Omental fat pad (tissue), 4 donors: ENCODE data around the gene LKAAEAR1. TPM values are rescaled to one million over a fixed set of nuclear protein-coding genes. Genes with fewer than 3 reads are reported as not detected.
"Not testable (repeated sequence)": the region's sequence is repeated elsewhere in the genome, so short reads cannot be mapped to it uniquely, and the experiment has no call there.

ENCODE experiments used
- ATAC-seq: fragments of 150-250 bp; one replicate; pipeline ENCODE4 v1.9.1; 2016; ENCODE audit warnings: mild to moderate bottlenecking, moderate library complexity; ENCODE audit not compliant: low FRiP score
- DNase-seq: peaks from one replicate; pipeline ENCODE4 v3.0.0-alpha.2; 2019; ENCODE audit warnings: low spot score
- total RNA-seq, 4 donors: library from RNA; depleted of rRNA; stranded (reverse); fragments of >200 nt; gene quantifications; one replicate each; pipeline ENCODE4 v1.1.0, GENCODE V29; 2016
- TF ChIP-seq, protein P1 (sequence below), 3 donors: fragments of 450-650 bp; IDR thresholded peaks; one replicate each; pipeline ENCODE4 v1.5.1; 2016 to 2017; ENCODE audit warnings: antibody characterized with exemption in 3 of 3, mild to moderate bottlenecking in 3 of 3, moderate library complexity in 2 of 3

The LKAAEAR1 gene
- total RNA-seq, 4 donors from 2014 or later: 0.65 TPM; not detected in 3

GRCh38 chr20:64093013-64093503 lies 8.9 kb upstream of the LKAAEAR1 start:
- ATAC-seq (no peak), DNase-seq (no peak)
- TF ChIP-seq, protein P1, sequence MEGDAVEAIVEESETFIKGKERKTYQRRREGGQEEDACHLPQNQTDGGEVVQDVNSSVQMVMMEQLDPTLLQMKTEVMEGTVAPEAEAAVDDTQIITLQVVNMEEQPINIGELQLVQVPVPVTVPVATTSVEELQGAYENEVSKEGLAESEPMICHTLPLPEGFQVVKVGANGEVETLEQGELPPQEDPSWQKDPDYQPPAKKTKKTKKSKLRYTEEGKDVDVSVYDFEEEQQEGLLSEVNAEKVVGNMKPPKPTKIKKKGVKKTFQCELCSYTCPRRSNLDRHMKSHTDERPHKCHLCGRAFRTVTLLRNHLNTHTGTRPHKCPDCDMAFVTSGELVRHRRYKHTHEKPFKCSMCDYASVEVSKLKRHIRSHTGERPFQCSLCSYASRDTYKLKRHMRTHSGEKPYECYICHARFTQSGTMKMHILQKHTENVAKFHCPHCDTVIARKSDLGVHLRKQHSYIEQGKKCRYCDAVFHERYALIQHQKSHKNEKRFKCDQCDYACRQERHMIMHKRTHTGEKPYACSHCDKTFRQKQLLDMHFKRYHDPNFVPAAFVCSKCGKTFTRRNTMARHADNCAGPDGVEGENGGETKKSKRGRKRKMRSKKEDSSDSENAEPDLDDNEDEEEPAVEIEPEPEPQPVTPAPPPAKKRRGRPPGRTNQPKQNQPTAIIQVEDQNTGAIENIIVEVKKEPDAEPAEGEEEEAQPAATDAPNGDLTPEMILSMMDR (IDR thresholded peaks at IDR 0.05): no peak

GRCh38 chr20:64092258-64093012 lies 8.2 kb upstream of the LKAAEAR1 start:
- TF ChIP-seq, protein P1 (IDR thresholded peaks at IDR 0.05): no peak
- DNase-seq (no peak), ATAC-seq (no peak)

- TF ChIP-seq, protein P1 (IDR thresholded peaks at IDR 0.05): no peak
- no peak for DNase-seq
- no peak for ATAC-seq
Observed at GRCh38 chr20:64091770-64092169, 7.6 kb upstream of the LKAAEAR1 start.

DNA sequence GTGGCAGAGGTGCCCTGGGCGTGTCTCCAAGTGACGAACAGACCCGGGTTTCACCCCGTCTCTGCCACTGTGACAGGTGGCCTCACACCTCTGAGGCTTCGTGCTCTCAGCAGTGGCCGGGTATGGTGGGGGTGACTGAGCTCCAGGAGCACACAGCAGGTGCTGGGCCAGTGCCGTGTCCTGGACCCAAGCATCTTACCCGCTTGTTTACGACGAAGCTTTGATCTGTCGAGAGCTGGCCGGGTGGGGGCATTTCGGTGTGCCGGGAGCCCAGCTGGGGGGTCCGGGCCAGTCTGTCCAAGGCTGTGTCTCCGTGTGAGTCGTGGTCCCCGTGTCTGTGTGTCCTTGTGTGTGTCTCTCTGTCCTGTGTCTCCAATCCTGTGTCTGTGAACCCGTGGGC lies 7.1 kb upstream of the LKAAEAR1 start:
- TF ChIP-seq, protein P1 (IDR thresholded peaks at IDR 0.05): no peak
- DNase-seq (no peak), ATAC-seq (no peak)

GRCh38 chr20:64090165-64090564 lies 6.0 kb upstream of the LKAAEAR1 start:
- no peak for ATAC-seq
- no peak for DNase-seq
- TF ChIP-seq, protein P1 (IDR thresholded peaks at IDR 0.05): no peak

DNA sequence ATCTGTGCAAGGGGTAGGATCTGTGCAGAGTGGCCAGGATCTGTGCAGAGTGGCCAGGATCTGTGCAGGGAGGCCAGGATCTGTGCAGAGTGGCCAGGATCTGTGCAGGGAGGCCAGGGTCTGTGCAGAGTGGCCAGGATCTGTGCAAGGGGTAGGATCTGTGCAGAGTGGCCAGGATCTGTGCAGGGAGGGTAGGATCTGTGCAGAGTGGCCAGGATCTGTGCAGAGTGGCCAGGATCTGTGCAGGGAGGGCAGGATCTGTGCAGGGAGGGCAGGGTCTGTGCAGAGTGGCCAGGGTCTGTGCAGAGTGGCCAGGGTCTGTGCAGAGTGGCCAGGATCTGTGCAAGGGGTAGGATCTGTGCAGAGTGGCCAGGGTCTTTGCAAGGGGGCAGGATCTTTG lies 4.4 kb upstream of the LKAAEAR1 start:
- ATAC-seq, DNase-seq: not testable (repeated sequence)

DNA sequence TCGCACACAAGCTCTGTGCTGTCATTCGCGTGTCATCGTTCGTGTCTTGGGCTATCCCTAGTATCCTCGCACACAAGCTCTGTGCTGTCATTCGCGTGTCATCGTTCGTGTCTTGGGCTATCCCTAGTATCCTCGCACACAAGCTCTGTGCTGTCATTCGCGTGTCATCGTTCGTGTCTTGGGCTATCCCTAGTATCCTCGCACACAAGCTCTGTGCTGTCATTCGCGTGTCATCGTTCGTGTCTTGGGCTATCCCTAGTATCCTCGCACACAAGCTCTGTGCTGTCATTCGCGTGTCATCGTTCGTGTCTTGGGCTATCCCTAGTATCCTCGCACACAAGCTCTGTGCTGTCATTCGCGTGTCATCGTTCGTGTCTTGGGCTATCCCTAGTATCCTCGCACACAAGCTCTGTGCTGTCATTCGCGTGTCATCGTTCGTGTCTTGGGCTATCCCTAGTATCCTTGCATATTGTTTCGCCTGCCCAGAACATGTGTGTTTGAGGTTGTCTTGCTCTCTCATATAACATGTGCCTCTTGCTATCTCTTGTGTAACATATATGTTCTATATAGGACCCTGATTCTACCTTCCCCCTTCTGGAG lies 3.1 kb upstream of the LKAAEAR1 start:
- ATAC-seq, DNase-seq: not testable (repeated sequence)

- no peak for ATAC-seq
- DNase-seq: no peak
- TF ChIP-seq, protein P1 (IDR thresholded peaks at IDR 0.05): no peak
Observed at GRCh38 chr20:64086801-64087200, 2.6 kb upstream of the LKAAEAR1 start.
